CD1c-positive myeloid dendritic cell (primary cell): ENCODE data around the gene NIPAL3.
A peak's percentile ranks its signal among the peaks of the same experiment; 100 is the strongest.

Experiments used
- DNase-seq: peaks from one replicate; pipeline ENCODE4 v3.0.0-alpha.2; 2016; ENCODE audit errors: extremely low spot score

The NIPAL3 gene

GRCh38 chr1:24390924-24391782 lies 24.4 kb upstream of the NIPAL3 start:
- peak; percentile 83 for DNase-seq

- peak; percentile 50 for DNase-seq
Observed at GRCh38 chr1:24391882-24392603, 23.6 kb upstream of the NIPAL3 start.

GRCh38 chr1:24392604-24392946 lies 23.0 kb upstream of the NIPAL3 start:
- DNase-seq, result no peak

- DNase-seq, result no peak
Observed at GRCh38 chr1:24392982-24393650, 22.5 kb upstream of the NIPAL3 start.

- DNase-seq, result no peak
Observed at GRCh38 chr1:24393892-24394291, 21.7 kb upstream of the NIPAL3 start.

GRCh38 chr1:24400065-24400464 lies 15.5 kb upstream of the NIPAL3 start:
- no peak for DNase-seq

GRCh38 chr1:24403806-24404205 lies 11.8 kb upstream of the NIPAL3 start:
- DNase-seq, result no peak

GRCh38 chr1:24406788-24407187 lies 8.8 kb upstream of the NIPAL3 start:
- no peak for DNase-seq

- DNase-seq, result no peak
Observed at GRCh38 chr1:24409535-24409934, 6.1 kb upstream of the NIPAL3 start.

GRCh38 chr1:24410750-24411149 lies 4.9 kb upstream of the NIPAL3 start:
- no peak for DNase-seq

- DNase-seq, result no peak
Observed at GRCh38 chr1:24411963-24412362, 3.6 kb upstream of the NIPAL3 start.

- DNase-seq, result no peak
Observed at GRCh38 chr1:24412408-24412807, 3.2 kb upstream of the NIPAL3 start.

GRCh38 chr1:24413350-24414163 lies 2.0 kb upstream of the NIPAL3 start, which contains the start of gene STPG1:
Gene STPG1, minus strand, starts transcription at chr1:24413782. Its CDS starts 12,394 bp downstream, at chr1:24401388.
- DNase-seq, result peak; percentile 95

- DNase-seq, result no peak
Observed at GRCh38 chr1:24414775-24415333, 748 bp upstream of the NIPAL3 start.

GRCh38 chr1:24415910-24416665 lies 486 bp downstream of the NIPAL3 start:
- peak; percentile 28 for DNase-seq

- no peak for DNase-seq
Observed at GRCh38 chr1:24416666-24417391, 1.2 kb downstream of the NIPAL3 start.

- DNase-seq, result no peak
Observed at GRCh38 chr1:24417681-24418080, 2.1 kb downstream of the NIPAL3 start.

GRCh38 chr1:24418898-24419628 lies 3.5 kb downstream of the NIPAL3 start:
- DNase-seq, result no peak

- DNase-seq, result no peak
Observed at GRCh38 chr1:24420547-24420946, 4.9 kb downstream of the NIPAL3 start.
